ENCODE measurements around the gene C2orf78. TPM values are rescaled to one million over a fixed set of nuclear protein-coding genes. Genes with fewer than 3 reads are reported as not detected.
"Not testable (repeated sequence)": the region's sequence is repeated elsewhere in the genome, so short reads cannot be mapped to it uniquely, and the experiment has no call there.

C2orf78 gene
- not detected for total RNA-seq

DNA sequence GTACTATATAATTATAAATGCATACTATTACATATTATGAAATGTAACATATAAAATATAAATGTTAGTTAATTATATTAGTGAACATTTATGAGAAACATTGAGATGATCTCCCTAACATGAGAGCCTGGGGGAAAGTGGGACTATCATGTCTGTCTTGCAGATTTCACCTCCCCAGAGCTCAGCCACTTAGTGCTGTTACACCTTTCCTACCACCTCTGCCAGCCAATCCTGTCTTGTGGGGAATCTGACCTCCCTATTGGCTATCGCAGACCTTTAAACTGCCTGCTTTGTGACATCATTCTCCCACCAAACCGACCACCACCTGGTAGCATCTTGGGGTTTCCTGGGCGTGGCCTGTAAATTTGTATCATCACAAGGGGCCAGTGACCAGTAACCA is at the start of gene C2orf78:
C2orf78 (plus strand) TSS at position 301 of the 400 bp plus-strand sequence. CDS start 127 bp downstream, outside the sequence.
- CTCF ChIA-PET; H3K4me1 Mint-ChIP-seq; H3K4me3 Mint-ChIP-seq; H3K27ac Mint-ChIP-seq; POLR2A ChIA-PET; H3K27me3 Mint-ChIP-seq; DNase-seq; H3K36me3 Mint-ChIP-seq (ENCODE audit: low read depth); H3K9me3 Mint-ChIP-seq: not testable (repeated sequence)

GRCh38 chr2:73736378-73736777 is 47.6 kb upstream of the C2orf78 start:
- Mint-ChIP-seq H3K36me3 (ENCODE audit: low read depth) (peaks cover 43% of the 10 kb centered on the region), H3K27ac (peak overlapping the region; percentile 91), H3K27me3 (no peaks in the 10 kb centered on the region), H3K4me1 (peaks cover 20% of the 10 kb centered on the region), H3K9me3 (peaks cover 3% of the 10 kb centered on the region), H3K4me3 (peak overlapping the region; percentile 97)
- ChIA-PET POLR2A (interaction anchor here (0.8 to 2.3 kb wide), 16 partner anchors 8 to 793 kb away, joined by 3 to 17 read pairs (median 7); partner anchors contain the start of genes ALMS1, AUP1, CCT7 and DGUOK), CTCF (interaction anchor here (0.5 to 1.3 kb wide), 3 partner anchors 27 to 655 kb away, joined by 3 to 4 read pairs (median 3); partner anchors contain the start of gene STAMBP)
- DNase-seq = no peak

GRCh38 chr2:73736855-73737779 is 46.9 kb upstream of the C2orf78 start, which contains the start of gene TPRKB:
Gene TPRKB (minus strand): TSS chr2:73737345. CDS start chr2:73734569, 2,776 bp downstream.
- peaks cover 40% of the 10 kb centered on the region for H3K36me3 Mint-ChIP-seq (ENCODE audit: low read depth)
- POLR2A ChIA-PET = interaction anchor here (0.8 to 2.3 kb wide), 19 partner anchors 8 to 793 kb away, joined by 3 to 17 read pairs (median 4); partner anchors contain the start of genes ALMS1, AUP1, CCT7 and DGUOK

GRCh38 chr2:73739101-73739500 is 44.9 kb upstream of the C2orf78 start:
- H3K4me1 Mint-ChIP-seq = peaks cover 20% of the 10 kb centered on the region
- no peaks in the 10 kb centered on the region for H3K27me3 Mint-ChIP-seq
- H3K4me3 Mint-ChIP-seq = no peak overlapping the region
- peaks cover 29% of the 10 kb centered on the region for H3K36me3 Mint-ChIP-seq (ENCODE audit: low read depth)
- DNase-seq = no peak
- POLR2A ChIA-PET = no interaction called here
- CTCF ChIA-PET = no interaction called here
- H3K27ac Mint-ChIP-seq = no peak overlapping the region
- peaks cover 3% of the 10 kb centered on the region for H3K9me3 Mint-ChIP-seq

More at GRCh38 chr2:73736855-73737779, 46.9 kb upstream of the C2orf78 start, which contains the start of gene TPRKB:
- DNase-seq = peak; percentile 98
- H3K9me3 Mint-ChIP-seq = peaks cover 3% of the 10 kb centered on the region
- peak within 1 kb of the TSS; percentile 97 for H3K4me3 Mint-ChIP-seq
- H3K4me1 Mint-ChIP-seq = peaks cover 20% of the 10 kb centered on the region
- no peaks in the 10 kb centered on the region for H3K27me3 Mint-ChIP-seq
- peak within 1 kb of the TSS; percentile 91 for H3K27ac Mint-ChIP-seq
- CTCF ChIA-PET = interaction anchor here (0.5 to 2.0 kb wide), 10 partner anchors 10 to 794 kb away, joined by 3 to 7 read pairs (median 3); partner anchors contain the start of gene STAMBP

- Mint-ChIP-seq H3K9me3 (peaks cover 3% of the 10 kb centered on the region), H3K36me3 (ENCODE audit: low read depth) (peaks cover 35% of the 10 kb centered on the region), H3K27ac (no peak overlapping the region), H3K4me1 (peaks cover 19% of the 10 kb centered on the region), H3K27me3 (no peaks in the 10 kb centered on the region), H3K4me3 (no peak overlapping the region)
- POLR2A ChIA-PET = no interaction called here
- CTCF ChIA-PET = no interaction called here
- no peak for DNase-seq
Observed at GRCh38 chr2:73740767-73741166, 43.2 kb upstream of the C2orf78 start.

DNA sequence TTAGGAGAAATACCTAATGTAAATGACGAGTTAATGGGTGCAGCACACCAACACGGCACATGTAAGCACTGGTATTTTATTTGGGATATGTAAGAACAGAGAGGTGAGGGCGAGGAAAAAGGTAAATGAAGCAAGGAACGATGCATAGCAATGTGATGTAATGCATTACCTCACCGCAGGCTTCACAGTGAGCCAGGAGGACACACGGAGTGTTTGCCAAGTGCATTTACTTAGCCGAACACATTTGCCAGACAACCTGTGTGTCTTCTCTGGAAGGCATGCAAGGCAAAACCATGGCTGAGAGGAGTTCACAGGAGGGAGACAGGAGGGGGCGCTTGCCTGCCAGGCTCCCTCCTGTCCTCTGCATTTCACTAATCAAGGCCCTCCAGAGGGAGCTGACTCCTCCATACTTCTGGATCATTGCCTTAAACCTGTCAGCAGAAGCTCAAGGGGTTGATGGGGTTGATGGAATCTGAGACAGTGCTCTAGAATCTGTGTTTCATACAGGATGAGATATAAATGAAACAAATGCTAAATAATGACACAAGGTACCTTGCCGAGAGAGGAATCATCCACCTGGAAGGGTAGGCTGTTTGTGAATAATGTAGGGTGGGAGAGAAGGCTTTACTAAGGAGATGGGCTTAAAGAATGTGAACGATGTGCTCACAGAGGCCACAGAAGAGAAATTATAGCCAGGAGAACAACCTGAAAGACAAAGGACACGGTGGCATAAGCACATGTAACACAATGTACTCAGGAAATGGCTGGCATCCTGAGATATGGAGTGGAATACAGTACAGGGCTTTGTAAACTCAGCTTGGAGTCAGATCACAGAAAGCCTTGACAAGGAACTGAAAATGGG is 37.7 kb upstream of the C2orf78 start:
- Mint-ChIP-seq H3K27ac (no peak overlapping the region), H3K36me3 (ENCODE audit: low read depth) (peaks cover 51% of the 10 kb centered on the region), H3K4me3 (no peak overlapping the region), H3K9me3 (no peaks in the 10 kb centered on the region), H3K4me1 (peaks cover 16% of the 10 kb centered on the region), H3K27me3 (no peaks in the 10 kb centered on the region)
- ChIA-PET POLR2A (interaction anchor here (4.2 kb wide), 1 partner anchor 9 kb away, joined by 17 read pairs; the partner anchor contains the start of gene TPRKB), CTCF (interaction anchor here (1.1 to 1.9 kb wide), 2 partner anchors 9 kb away, joined by 3 to 7 read pairs; partner anchors contain the start of gene TPRKB)
- no peak for DNase-seq

- POLR2A ChIA-PET = interaction anchor here (4.2 kb wide), 1 partner anchor 9 kb away, joined by 17 read pairs; the partner anchor contains the start of gene TPRKB
- H3K4me1 Mint-ChIP-seq = peaks cover 16% of the 10 kb centered on the region
- H3K9me3 Mint-ChIP-seq = no peaks in the 10 kb centered on the region
- CTCF ChIA-PET = interaction anchor here (1.1 to 1.9 kb wide), 2 partner anchors 8 to 9 kb away, joined by 3 to 7 read pairs; partner anchors contain the start of gene TPRKB
- H3K4me3 Mint-ChIP-seq = no peak overlapping the region
- DNase-seq = no peak
- H3K27me3 Mint-ChIP-seq = no peaks in the 10 kb centered on the region
- no peak overlapping the region for H3K27ac Mint-ChIP-seq
- peaks cover 48% of the 10 kb centered on the region for H3K36me3 Mint-ChIP-seq (ENCODE audit: low read depth)
Observed at GRCh38 chr2:73746877-73747208, 37.1 kb upstream of the C2orf78 start.

GRCh38 chr2:73749314-73749713 is 34.7 kb upstream of the C2orf78 start:
- peaks cover 2% of the 10 kb centered on the region for H3K9me3 Mint-ChIP-seq
- H3K4me1 Mint-ChIP-seq = peaks cover 16% of the 10 kb centered on the region
- no peak overlapping the region for H3K4me3 Mint-ChIP-seq
- POLR2A ChIA-PET = interaction anchor here (1.0 to 4.2 kb wide), 2 partner anchors 12 to 456 kb away, joined by 3 to 17 read pairs; partner anchors contain the start of gene TPRKB
- no peaks in the 10 kb centered on the region for H3K27me3 Mint-ChIP-seq
- CTCF ChIA-PET = interaction anchor here (0.6 kb wide), 2 partner anchors 12 to 32 kb away, joined by 3 read pairs; partner anchors contain the start of gene TPRKB
- peaks cover 45% of the 10 kb centered on the region for H3K36me3 Mint-ChIP-seq (ENCODE audit: low read depth)
- no peak for DNase-seq
- no peak overlapping the region for H3K27ac Mint-ChIP-seq

- H3K27me3 Mint-ChIP-seq, POLR2A ChIA-PET: not testable (repeated sequence)
Observed at GRCh38 chr2:73754332-73754731, 29.7 kb upstream of the C2orf78 start.

DNA sequence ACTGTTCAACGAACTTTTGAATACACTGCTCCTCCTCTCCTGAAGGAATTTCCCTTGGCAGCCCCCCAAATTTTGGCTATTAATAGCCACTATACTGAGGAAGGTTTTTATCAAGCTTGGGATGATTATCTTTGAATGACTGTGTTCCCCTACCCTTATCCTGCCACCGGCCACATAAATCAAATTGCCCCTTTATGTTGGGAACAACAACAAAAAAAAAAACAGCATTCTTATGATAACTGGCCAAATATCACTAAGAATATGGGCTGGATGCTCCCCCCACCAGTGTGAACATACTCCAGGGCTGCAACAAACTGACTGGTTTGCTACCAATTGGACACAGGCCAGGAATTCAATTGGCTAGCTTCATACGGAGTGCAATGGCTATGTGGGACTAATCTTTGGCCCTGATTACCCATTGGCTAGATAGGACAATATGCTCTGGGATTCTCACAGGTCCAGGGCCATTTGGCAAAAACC is 24.7 kb upstream of the C2orf78 start:
- no peak for DNase-seq
- ChIA-PET CTCF (no interaction called here), POLR2A (no interaction called here)
- H3K36me3 Mint-ChIP-seq (ENCODE audit: low read depth) = peaks cover 26% of the 10 kb centered on the region
- peaks cover 3% of the 10 kb centered on the region for H3K9me3 Mint-ChIP-seq
- no peaks in the 10 kb centered on the region for H3K4me1 Mint-ChIP-seq
- no peaks in the 10 kb centered on the region for H3K27me3 Mint-ChIP-seq
- no peak overlapping the region for H3K27ac Mint-ChIP-seq
- no peak overlapping the region for H3K4me3 Mint-ChIP-seq

More at GRCh38 chr2:73754332-73754731, 29.7 kb upstream of the C2orf78 start:
- H3K9me3 Mint-ChIP-seq, DNase-seq, H3K27ac Mint-ChIP-seq, H3K4me1 Mint-ChIP-seq, H3K4me3 Mint-ChIP-seq: not testable (repeated sequence)
- CTCF ChIA-PET = interaction anchor here (1.2 kb wide), 2 partner anchors 8 to 27 kb away, joined by 3 to 6 read pairs; no protein-coding TSS in a partner anchor
- H3K36me3 Mint-ChIP-seq (ENCODE audit: low read depth) = peaks cover 19% of the 10 kb centered on the region

DNA sequence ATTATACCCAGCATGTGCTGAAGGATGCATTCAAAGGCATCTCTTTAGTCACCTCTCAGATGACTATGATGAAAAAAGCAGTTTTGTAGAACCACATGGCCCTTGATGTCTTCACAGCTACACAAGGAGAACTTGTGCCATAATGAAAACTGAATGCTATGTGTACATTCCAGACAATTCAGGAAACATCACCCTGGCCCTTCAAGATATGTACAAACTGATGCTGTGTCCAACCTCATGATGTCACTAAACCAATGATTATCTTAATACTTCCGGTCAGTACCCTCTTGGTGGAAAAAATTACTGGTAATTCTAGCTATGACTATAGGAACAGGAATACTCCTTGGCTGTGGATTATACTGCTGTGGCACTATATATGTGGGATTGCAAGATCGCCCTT is 24.1 kb upstream of the C2orf78 start:
- CTCF ChIA-PET = no interaction called here
- Mint-ChIP-seq H3K27ac (no peak overlapping the region), H3K9me3 (no peaks in the 10 kb centered on the region), H3K4me3 (no peak overlapping the region), H3K36me3 (ENCODE audit: low read depth) (peaks cover 25% of the 10 kb centered on the region), H3K27me3 (no peaks in the 10 kb centered on the region), H3K4me1 (no peaks in the 10 kb centered on the region)
- DNase-seq = no peak
- POLR2A ChIA-PET = no interaction called here

- no peaks in the 10 kb centered on the region for H3K27me3 Mint-ChIP-seq
- H3K27ac Mint-ChIP-seq = no peak overlapping the region
- POLR2A ChIA-PET = no interaction called here
- H3K4me1 Mint-ChIP-seq = no peaks in the 10 kb centered on the region
- H3K36me3 Mint-ChIP-seq (ENCODE audit: low read depth) = peaks cover 41% of the 10 kb centered on the region
- CTCF ChIA-PET = no interaction called here
- DNase-seq = no peak
- H3K4me3 Mint-ChIP-seq = no peak overlapping the region
- no peaks in the 10 kb centered on the region for H3K9me3 Mint-ChIP-seq
Observed at GRCh38 chr2:73762571-73762970, 21.4 kb upstream of the C2orf78 start.
